Fibroblast of lung (primary cell): Measurements from ENCODE around the gene KIF21B. TPM values are rescaled to one million over a fixed set of nuclear protein-coding genes. Genes with fewer than 3 reads are reported as not detected.
A peak's percentile ranks its signal among the peaks of the same experiment; 100 is the strongest.

Experiments used
- DNase-seq, 2 donors: peaks; one replicate each; pipeline versions ENCODE4 v3.0.0 to v3.0.0-alpha.2; 2010; ENCODE audit warnings: low read depth in 2 of 2
- H2AFZ ChIP-seq: 2 replicates; pipeline ENCODE4 v1.5.1; 2012; ENCODE audit warnings: low read length, control low read depth, inconsistent platforms
- H3K27ac ChIP-seq: 2 replicates; pipeline ENCODE4 v1.5.1; 2011; ENCODE audit warnings: low read length, control low read depth; ENCODE audit not compliant: insufficient read depth
- H3K27me3 ChIP-seq: 2 replicates; pipeline ENCODE4 v1.5.1; 2011; ENCODE audit warnings: mild to moderate bottlenecking, low read length; ENCODE audit not compliant: control insufficient read depth, insufficient read depth
- H3K36me3 ChIP-seq: 2 replicates; pipeline ENCODE4 v1.5.1; 2011; ENCODE audit warnings: low read length; ENCODE audit not compliant: control insufficient read depth, insufficient read depth
- H3K4me1 ChIP-seq: 2 replicates; pipeline ENCODE4 v1.5.1; 2011; ENCODE audit warnings: low read length; ENCODE audit not compliant: control insufficient read depth, insufficient read depth; ENCODE audit errors: extremely low read depth
- H3K4me2 ChIP-seq: 2 replicates; pipeline ENCODE4 v1.5.1; 2011; ENCODE audit warnings: low read length, control low read depth; ENCODE audit not compliant: insufficient read depth; ENCODE audit errors: extremely low read depth
- H3K4me3 ChIP-seq, 4 experiments: fragments of 200-600 bp in 1 of 4; sonication (generic) in 1 of 4; replicated peaks in 1 of 4; 2 replicates each; pipeline ENCODE4 v1.5.1; 2011 to 2016; ENCODE audit warnings: low read length in 4 of 4, low read depth in 3 of 4, mild to moderate bottlenecking in 3 of 4, control low read depth in 2 of 4, inconsistent platforms in 1 of 4, mixed read lengths in 1 of 4; ENCODE audit not compliant: insufficient read depth in 1 of 4; ENCODE audit errors: control extremely low read depth in 1 of 4
- H3K79me2 ChIP-seq: 2 replicates; pipeline ENCODE4 v1.5.1; 2012; ENCODE audit warnings: mild to moderate bottlenecking, low read length, inconsistent platforms; ENCODE audit not compliant: control insufficient read depth, insufficient read depth
- H3K9ac ChIP-seq: 2 replicates; pipeline ENCODE4 v1.5.1; 2011; ENCODE audit warnings: mild to moderate bottlenecking, low read length, control low read depth; ENCODE audit not compliant: insufficient read depth
- H3K9me3 ChIP-seq: 2 replicates; pipeline ENCODE4 v1.5.1; 2012; ENCODE audit warnings: low read depth, low read length; ENCODE audit not compliant: control insufficient read depth, insufficient read depth
- H4K20me1 ChIP-seq: 2 replicates; pipeline ENCODE4 v1.5.1; 2011; ENCODE audit warnings: low read length; ENCODE audit not compliant: control insufficient read depth, insufficient read depth; ENCODE audit errors: extremely low read depth
- CTCF ChIP-seq, 2 donors: IDR thresholded peaks in 1 of 2; conservative IDR thresholded peaks in 1 of 2; 1 replicate in 1 of 2; 2 replicates in 1 of 2; pipeline ENCODE4 v1.5.1; 2011 to 2012; ENCODE audit warnings: low read length in 2 of 2, control low read depth in 1 of 2, inconsistent platforms in 1 of 2, low read depth in 1 of 2, mild to moderate bottlenecking in 1 of 2
- EZH2 ChIP-seq: IDR thresholded peaks from 2 replicates; pipeline ENCODE4 v1.5.1; 2012; ENCODE audit warnings: low read length, control low read depth, mild to moderate bottlenecking; ENCODE audit errors: missing control alignments
- polyA plus RNA-seq, 2 donors: library from polyadenylated mRNA; depleted of rRNA in 1 of 2; stranded (reverse) in 1 of 2; unstranded in 1 of 2; fragments of >200 nt; gene quantifications; 2 replicates each; pipeline ENCODE4 v1.2.1, GENCODE V29; 2011 to 2012; ENCODE audit warnings: missing spikeins in 1 of 2
- total RNA-seq: library from RNA; depleted of rRNA; stranded (reverse); fragments of >200 nt; gene quantifications from 2 replicates; pipeline ENCODE4 v1.2.1, GENCODE V29; 2014

Gene KIF21B
- total and polyA plus RNA-seq, 2 donors (not counting 1 experiment from before 2014, with no cell fraction given) = under 0.01 to 0.08 TPM

GRCh38 chr1:200973937-200974657 lies 49.4 kb downstream of the KIF21B start:
- H2AFZ ChIP-seq = no peak overlapping the region
- H3K9ac ChIP-seq = no peak overlapping the region

GRCh38 chr1:200972985-200973742 lies 50.4 kb downstream of the KIF21B start:
- Histone ChIP-seq H3K79me2 (no peaks in the 10 kb centered on the region), H2AFZ (no peak overlapping the region), H3K4me2 (no peak overlapping the region), H3K27me3 (no peaks in the 10 kb centered on the region), H3K36me3 (no peaks in the 10 kb centered on the region), H3K9ac (no peak overlapping the region), H3K9me3 (no peaks in the 10 kb centered on the region), H3K4me3 (no peak overlapping the region), H3K27ac (no peak overlapping the region), H3K4me1 (no peaks in the 10 kb centered on the region), H4K20me1 (no peaks in the 10 kb centered on the region)
- TF ChIP-seq EZH2 = no peak
- TF ChIP-seq CTCF (conservative IDR thresholded peaks at IDR 0.05 in 1 of 2, IDR thresholded peaks at IDR 0.05 in 1 of 2; ENCODE audit: low read depth in 1 of 2, low read length in 2 of 2) = no peak
- DNase-seq = no peak

More at GRCh38 chr1:200973937-200974657, 49.4 kb downstream of the KIF21B start:
- H3K4me1 ChIP-seq = no peaks in the 10 kb centered on the region
- H3K4me3 ChIP-seq = no peak overlapping the region
- no peak overlapping the region for H3K27ac ChIP-seq
- DNase-seq = no peak
- H4K20me1 ChIP-seq = no peaks in the 10 kb centered on the region
- H3K9me3 ChIP-seq = no peaks in the 10 kb centered on the region
- no peaks in the 10 kb centered on the region for H3K79me2 ChIP-seq
- TF ChIP-seq CTCF (conservative IDR thresholded peaks at IDR 0.05 in 1 of 2, IDR thresholded peaks at IDR 0.05 in 1 of 2; ENCODE audit: low read depth in 1 of 2, low read length in 2 of 2) (no peak), EZH2 (no peak)
- H3K27me3 ChIP-seq = no peaks in the 10 kb centered on the region
- no peak overlapping the region for H3K4me2 ChIP-seq
- no peaks in the 10 kb centered on the region for H3K36me3 ChIP-seq

DNA sequence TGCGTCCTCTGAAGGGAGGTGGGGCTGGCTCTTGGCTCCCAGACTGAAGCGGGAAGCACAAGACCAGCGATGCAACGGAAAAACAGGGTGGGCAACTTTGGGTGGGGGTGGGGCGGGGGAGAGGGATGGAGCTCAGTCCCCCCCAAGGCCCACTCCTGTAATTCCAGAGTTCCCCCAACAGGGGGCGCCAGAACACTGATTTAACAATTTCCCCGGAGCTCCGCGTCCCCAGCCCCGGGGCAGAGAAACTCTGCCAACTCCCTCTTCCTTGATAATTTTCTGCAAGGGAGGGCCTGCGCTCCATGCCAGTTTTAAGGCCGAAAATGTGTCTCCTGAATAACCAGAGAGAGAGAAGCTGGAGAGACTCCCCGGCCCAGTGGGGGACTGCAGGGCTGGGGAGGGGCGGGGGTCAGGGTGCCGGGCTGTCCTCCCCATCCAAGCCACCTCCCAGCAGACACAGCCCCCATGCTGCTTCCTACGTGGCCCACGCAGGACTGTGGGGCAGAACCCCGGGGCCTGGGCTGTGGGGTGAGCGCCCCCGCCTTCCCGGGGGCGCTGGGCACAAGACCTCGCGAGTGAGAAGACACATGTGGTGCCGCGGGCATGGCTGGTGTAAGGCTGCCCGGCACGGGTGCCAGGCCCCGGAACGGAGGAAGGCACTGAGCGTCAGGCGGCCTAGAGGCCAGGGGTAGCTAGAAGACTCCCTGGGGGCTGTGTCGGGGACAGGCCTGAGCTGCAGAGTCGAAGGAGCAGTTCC lies 51.4 kb downstream of the KIF21B start:
- H2AFZ ChIP-seq = no peak overlapping the region
- no peak overlapping the region for H3K27ac ChIP-seq
- H3K36me3 ChIP-seq = no peaks in the 10 kb centered on the region
- DNase-seq = peak; percentile 21 to 57
- H3K9me3 ChIP-seq = no peaks in the 10 kb centered on the region
- no peaks in the 10 kb centered on the region for H3K4me1 ChIP-seq
- no peaks in the 10 kb centered on the region for H3K27me3 ChIP-seq
- H3K9ac ChIP-seq = no peak overlapping the region
- TF ChIP-seq CTCF (conservative IDR thresholded peaks at IDR 0.05 in 1 of 2, IDR thresholded peaks at IDR 0.05 in 1 of 2; ENCODE audit: low read depth in 1 of 2, low read length in 2 of 2) (peak; percentile 52 to 61), EZH2 (no peak)
- no peaks in the 10 kb centered on the region for H3K79me2 ChIP-seq
- H3K4me2 ChIP-seq = no peak overlapping the region
- no peaks in the 10 kb centered on the region for H4K20me1 ChIP-seq
- H3K4me3 ChIP-seq = no peak overlapping the region
